WTC11 (cell line): ENCODE data around the gene KDM4B. TPM values are rescaled to one million over a fixed set of nuclear protein-coding genes. Genes with fewer than 3 reads are reported as not detected.

ENCODE experiments used
- ATAC-seq: fragments of 200-7000 bp; cut with Tn5 transposase; 2 replicates; pipeline ENCODE4 v1.10.0; 2021; ENCODE audit warnings: mild to moderate bottlenecking, moderate library complexity
- CTCF ChIA-PET: fragments of 300-600 bp; sonication (Branson Sonifier 250); formaldehyde crosslinking; loops from one replicate; lab custom pipeline; 2021; ENCODE audit warnings: antibody characterized with exemption; lab: Charles Lee
- POLR2A ChIA-PET: fragments of 350-600 bp; sonication (Branson Sonifier 250); formaldehyde crosslinking; loops from one replicate; lab custom pipeline; 2021; ENCODE audit warnings: antibody characterized with exemption; lab: Charles Lee
- DNase-seq: peaks from one replicate; pipeline ENCODE4 v3.0.0; 2021; ENCODE audit warnings: low spot score
- H3K27ac Mint-ChIP-seq: 2 replicates; pipeline ENCODE4 v1.8.0; 2021; ENCODE audit warnings: mixed read lengths
- H3K27me3 Mint-ChIP-seq: 2 replicates; pipeline ENCODE4 v1.8.0; 2021; ENCODE audit warnings: low read depth, mild to moderate bottlenecking, moderate library complexity, mixed read lengths
- H3K36me3 Mint-ChIP-seq: 2 replicates; pipeline ENCODE4 v1.8.0; 2021; ENCODE audit warnings: mixed read lengths
- H3K4me1 Mint-ChIP-seq: 2 replicates; pipeline ENCODE4 v1.8.0; 2022; ENCODE audit warnings: mixed read lengths
- H3K4me3 Mint-ChIP-seq: 2 replicates; pipeline ENCODE4 v1.8.0; 2021; ENCODE audit warnings: mild to moderate bottlenecking, moderate library complexity, mixed read lengths
- H3K9me3 Mint-ChIP-seq: 2 replicates; pipeline ENCODE4 v1.8.0; 2021; ENCODE audit warnings: mixed read lengths
- CBFB ChIP-seq: sonication (generic); formaldehyde crosslinking; IDR thresholded peaks from 2 replicates; pipeline ENCODE4 v1.8.1; 2022; ENCODE audit warnings: mild to moderate bottlenecking, low read depth, missing genetic modification reagents
- ESRRA ChIP-seq: sonication (generic); formaldehyde crosslinking; IDR thresholded peaks from 2 replicates; pipeline ENCODE4 v1.8.1; 2022; ENCODE audit warnings: mild to moderate bottlenecking, missing genetic modification reagents, borderline replicate concordance
- GTF2I ChIP-seq: fragments of 250-450 bp; sonication (Bioruptor Pico); conservative IDR thresholded peaks from 2 replicates; pipeline ENCODE4 v1.4.0; 2021; ENCODE audit warnings: mild to moderate bottlenecking
- HMGA2 ChIP-seq: fragments of 250-450 bp; sonication (Bioruptor Pico); IDR thresholded peaks from 2 replicates; pipeline ENCODE4 v1.4.0; 2021; ENCODE audit warnings: mild to moderate bottlenecking, moderate library complexity
- NR2C2 ChIP-seq: sonication (generic); formaldehyde crosslinking; IDR thresholded peaks from 2 replicates; pipeline ENCODE4 v1.8.0; 2022; ENCODE audit warnings: mild to moderate bottlenecking, missing genetic modification reagents
- SMAD3 ChIP-seq: sonication (generic); formaldehyde crosslinking; IDR thresholded peaks from 2 replicates; pipeline ENCODE4 v1.8.0; 2022; ENCODE audit warnings: missing genetic modification reagents, mild to moderate bottlenecking, borderline replicate concordance
- SOX15 ChIP-seq: fragments of 250-450 bp; sonication (Bioruptor Pico); IDR thresholded peaks from 2 replicates; pipeline ENCODE4 v1.9.0; 2021; ENCODE audit warnings: mild to moderate bottlenecking
- TEAD1 ChIP-seq: sonication (generic); formaldehyde crosslinking; IDR thresholded peaks from 2 replicates; pipeline ENCODE4 v1.8.0; 2022; ENCODE audit warnings: mild to moderate bottlenecking, missing genetic modification reagents
- TEAD4 ChIP-seq: sonication (generic); formaldehyde crosslinking; IDR thresholded peaks from 2 replicates; pipeline ENCODE4 v1.8.0; 2022; ENCODE audit warnings: mild to moderate bottlenecking, missing genetic modification reagents
- ZBTB21 ChIP-seq: sonication (generic); formaldehyde crosslinking; IDR thresholded peaks from 2 replicates; pipeline ENCODE4 v1.8.1; 2023; ENCODE audit warnings: mild to moderate bottlenecking, missing genetic modification reagents, borderline replicate concordance
- ZNF121 ChIP-seq: sonication (generic); formaldehyde crosslinking; IDR thresholded peaks from 2 replicates; pipeline ENCODE4 v1.8.0; 2023; ENCODE audit warnings: missing genetic modification reagents
- ZNF232 ChIP-seq: sonication (generic); formaldehyde crosslinking; IDR thresholded peaks from 2 replicates; pipeline ENCODE4 v1.8.0; 2022; ENCODE audit warnings: mild to moderate bottlenecking, missing genetic modification reagents
- ZNF317 ChIP-seq: sonication (generic); formaldehyde crosslinking; IDR thresholded peaks from 2 replicates; pipeline ENCODE4 v1.8.1; 2023; ENCODE audit warnings: low read depth, mild to moderate bottlenecking, moderate library complexity, missing genetic modification reagents, borderline replicate concordance
- ZNF416 ChIP-seq: fragments of 250-450 bp; sonication (Bioruptor Pico); IDR thresholded peaks from 2 replicates; pipeline ENCODE4 v1.9.0; 2021; ENCODE audit warnings: mild to moderate bottlenecking, inconsistent platforms
- ZNF423 ChIP-seq: fragments of 250-450 bp; sonication (Bioruptor Pico); IDR thresholded peaks from 2 replicates; pipeline ENCODE4 v2.1.2; 2022; ENCODE audit warnings: mild to moderate bottlenecking, moderate library complexity
- ZNF671 ChIP-seq: fragments of 250-450 bp; sonication (Bioruptor Pico); IDR thresholded peaks from 2 replicates; pipeline ENCODE4 v1.8.0; 2021; ENCODE audit warnings: mild to moderate bottlenecking
- total RNA-seq: library from RNA; stranded (reverse); gene quantifications from 3 replicates; pipeline ENCODE4 v1.2.3, GENCODE V29; 2021
- TF ChIP-seq, protein P1 (sequence below): sonication (generic); formaldehyde crosslinking; conservative IDR thresholded peaks from 2 replicates; pipeline ENCODE4 v1.8.1; 2022; ENCODE audit warnings: mild to moderate bottlenecking, missing genetic modification reagents
- TF ChIP-seq, protein P2 (sequence below): sonication (generic); formaldehyde crosslinking; IDR thresholded peaks from 2 replicates; pipeline ENCODE4 v1.8.1; 2023; ENCODE audit warnings: mild to moderate bottlenecking, missing genetic modification reagents
- TF ChIP-seq, protein P3 (sequence below): fragments of 200-600 bp; IDR thresholded peaks from 2 replicates; pipeline ENCODE4 v1.8.0; 2022; ENCODE audit warnings: antibody characterized with exemption
- TF ChIP-seq, protein P4 (sequence below): sonication (generic); formaldehyde crosslinking; IDR thresholded peaks from 2 replicates; pipeline ENCODE4 v1.8.1; 2023; ENCODE audit warnings: mild to moderate bottlenecking, moderate library complexity, missing genetic modification reagents
- TF ChIP-seq, protein P5 (sequence below): sonication (generic); formaldehyde crosslinking; IDR thresholded peaks from 2 replicates; pipeline ENCODE4 v1.8.1; 2022; ENCODE audit warnings: mild to moderate bottlenecking, moderate library complexity, missing genetic modification reagents

Gene KDM4B
- total RNA-seq, 1 experiment from 2014 or later = 43.2 TPM

DNA sequence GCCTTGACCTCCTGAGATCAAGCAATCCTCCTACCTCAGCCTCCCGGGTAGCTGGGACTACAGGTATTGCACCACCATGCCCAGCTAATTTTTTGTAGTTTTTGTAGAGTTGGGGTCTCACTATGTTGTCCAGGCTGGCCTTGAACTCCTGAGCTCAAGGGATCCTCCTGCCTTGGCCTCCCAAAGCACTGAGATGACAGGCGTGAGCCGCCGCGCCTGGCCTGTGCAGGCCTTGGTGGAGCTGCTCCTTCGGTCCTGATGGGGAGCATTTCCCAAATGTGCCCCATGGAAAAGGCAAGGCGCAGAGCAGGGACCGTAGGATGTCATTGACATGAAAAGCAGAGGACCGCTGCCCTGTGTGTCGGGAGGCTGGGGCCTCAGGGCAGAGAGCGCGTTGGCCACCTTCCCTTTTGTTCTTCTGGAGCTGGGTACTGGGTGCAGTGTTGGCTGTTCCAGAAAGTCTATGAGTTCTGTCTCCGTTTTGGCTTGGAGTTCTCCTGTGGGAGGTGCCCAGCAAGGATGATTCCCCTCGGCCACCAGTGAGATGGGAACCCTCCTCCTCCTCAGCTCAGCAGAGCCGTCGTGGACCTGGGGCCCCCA, 128.5 kb downstream of the KDM4B start:
- H3K27ac Mint-ChIP-seq = no peak overlapping the region
- TF ChIP-seq ZNF416 (CRISPR knock-in tag) = no peak
- TF ChIP-seq ZNF317 (CRISPR knock-in tag) = no peak
- no peak for TF ChIP-seq TEAD4
- no peak for TF ChIP-seq ZBTB21 (CRISPR knock-in tag)
- 0 out of 2 replicates have a peak, but pooled peaks have one; percentile 13 for TF ChIP-seq ZNF121 (CRISPR knock-in tag)
- H3K27me3 Mint-ChIP-seq = no peaks in the 10 kb centered on the region
- DNase-seq (no peak), ATAC-seq (no peak)
- no peaks in the 10 kb centered on the region for H3K4me1 Mint-ChIP-seq
- no peak overlapping the region for H3K4me3 Mint-ChIP-seq
- H3K36me3 Mint-ChIP-seq = peaks cover 45% of the 10 kb centered on the region
- ChIA-PET POLR2A (interaction anchor here (0.6 kb wide), 1 partner anchor 47 kb away, joined by 4 read pairs; no protein-coding TSS in a partner anchor), CTCF (interaction anchor here (2.1 kb wide), 1 partner anchor 11 kb away, joined by 7 read pairs; no protein-coding TSS in a partner anchor)
- peaks cover 27% of the 10 kb centered on the region for H3K9me3 Mint-ChIP-seq

DNA sequence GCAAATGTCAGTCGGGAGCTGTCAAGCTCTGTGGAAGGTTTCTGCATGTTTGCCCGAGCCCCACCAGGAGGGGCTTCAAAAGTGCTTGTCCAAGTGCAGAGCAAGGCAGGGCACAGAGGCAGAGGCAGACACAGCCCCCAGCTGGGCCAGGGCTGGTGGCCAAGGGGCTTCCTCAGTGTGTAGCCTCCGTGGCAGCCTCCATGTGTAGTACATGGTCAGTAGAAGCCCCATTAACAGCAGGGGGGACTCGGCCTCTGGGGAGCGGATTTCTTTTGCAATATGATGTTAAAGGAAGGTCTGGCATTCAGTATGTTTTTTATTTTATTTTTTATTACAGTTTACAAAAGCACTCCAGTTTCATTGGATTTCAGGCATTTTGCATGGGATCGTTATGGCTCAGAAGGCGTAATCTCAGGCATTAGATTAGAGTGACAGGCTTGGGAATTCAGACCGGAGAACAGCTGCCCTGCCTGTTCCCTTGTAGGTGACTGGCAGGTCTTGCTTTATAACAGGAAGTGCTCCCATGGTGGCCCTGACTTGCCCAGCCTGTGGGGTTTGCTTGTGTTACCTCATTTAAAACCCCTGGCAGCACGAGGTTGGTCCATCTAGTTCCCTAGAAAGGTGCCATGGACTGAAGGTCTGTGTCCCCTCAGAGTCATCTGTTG, 129.2 kb downstream of the KDM4B start:
- Mint-ChIP-seq H3K9me3 (peaks cover 27% of the 10 kb centered on the region), H3K4me1 (no peaks in the 10 kb centered on the region), H3K27ac (no peak overlapping the region), H3K27me3 (no peaks in the 10 kb centered on the region), H3K36me3 (peaks cover 45% of the 10 kb centered on the region), H3K4me3 (no peak overlapping the region)
- TF ChIP-seq, protein P1, sequence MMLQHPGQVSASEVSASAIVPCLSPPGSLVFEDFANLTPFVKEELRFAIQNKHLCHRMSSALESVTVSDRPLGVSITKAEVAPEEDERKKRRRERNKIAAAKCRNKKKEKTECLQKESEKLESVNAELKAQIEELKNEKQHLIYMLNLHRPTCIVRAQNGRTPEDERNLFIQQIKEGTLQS (CRISPR knock-in tag) = no peak
- TF ChIP-seq ZNF232 (CRISPR knock-in tag) = no peak
- DNase-seq (no peak), ATAC-seq (no peak)
- CTCF ChIA-PET = interaction anchor here (2.1 kb wide), 1 partner anchor 11 kb away, joined by 7 read pairs; no protein-coding TSS in a partner anchor
- POLR2A ChIA-PET = no interaction called here

DNA sequence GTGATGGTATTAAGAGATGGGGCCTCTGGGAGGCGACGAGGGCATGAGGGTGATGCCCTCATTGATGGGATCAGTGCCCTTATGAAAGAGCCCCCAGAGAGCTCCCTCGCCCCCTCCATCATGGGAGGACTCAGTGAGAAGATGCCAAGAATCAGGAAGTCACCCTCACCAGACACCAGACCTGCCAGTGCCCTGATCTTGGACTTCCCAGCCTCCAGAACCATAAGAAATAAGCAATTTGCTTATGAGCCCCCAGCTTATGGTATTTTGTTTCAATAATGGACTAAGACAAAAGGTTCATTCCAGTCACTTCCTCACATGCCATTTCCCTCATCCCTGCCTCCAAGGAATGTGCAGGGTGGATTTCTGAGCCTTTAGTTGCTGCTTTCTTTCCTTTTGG, 129.7 kb downstream of the KDM4B start:
- peaks cover 45% of the 10 kb centered on the region for H3K36me3 Mint-ChIP-seq
- peaks cover 27% of the 10 kb centered on the region for H3K9me3 Mint-ChIP-seq
- no peak overlapping the region for H3K4me3 Mint-ChIP-seq
- ChIA-PET CTCF (interaction anchor here (2.1 kb wide), 1 partner anchor 12 kb away, joined by 7 read pairs; no protein-coding TSS in a partner anchor), POLR2A (no interaction called here)
- DNase-seq (no peak), ATAC-seq (no peak)
- H3K27ac Mint-ChIP-seq = no peak overlapping the region
- no peaks in the 10 kb centered on the region for H3K4me1 Mint-ChIP-seq
- no peaks in the 10 kb centered on the region for H3K27me3 Mint-ChIP-seq
- TF ChIP-seq ZNF423 = no peak
- TF ChIP-seq, protein P2, sequence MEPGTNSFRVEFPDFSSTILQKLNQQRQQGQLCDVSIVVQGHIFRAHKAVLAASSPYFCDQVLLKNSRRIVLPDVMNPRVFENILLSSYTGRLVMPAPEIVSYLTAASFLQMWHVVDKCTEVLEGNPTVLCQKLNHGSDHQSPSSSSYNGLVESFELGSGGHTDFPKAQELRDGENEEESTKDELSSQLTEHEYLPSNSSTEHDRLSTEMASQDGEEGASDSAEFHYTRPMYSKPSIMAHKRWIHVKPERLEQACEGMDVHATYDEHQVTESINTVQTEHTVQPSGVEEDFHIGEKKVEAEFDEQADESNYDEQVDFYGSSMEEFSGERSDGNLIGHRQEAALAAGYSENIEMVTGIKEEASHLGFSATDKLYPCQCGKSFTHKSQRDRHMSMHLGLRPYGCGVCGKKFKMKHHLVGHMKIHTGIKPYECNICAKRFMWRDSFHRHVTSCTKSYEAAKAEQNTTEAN (CRISPR knock-in tag) = no peak
- TF ChIP-seq, protein P3, sequence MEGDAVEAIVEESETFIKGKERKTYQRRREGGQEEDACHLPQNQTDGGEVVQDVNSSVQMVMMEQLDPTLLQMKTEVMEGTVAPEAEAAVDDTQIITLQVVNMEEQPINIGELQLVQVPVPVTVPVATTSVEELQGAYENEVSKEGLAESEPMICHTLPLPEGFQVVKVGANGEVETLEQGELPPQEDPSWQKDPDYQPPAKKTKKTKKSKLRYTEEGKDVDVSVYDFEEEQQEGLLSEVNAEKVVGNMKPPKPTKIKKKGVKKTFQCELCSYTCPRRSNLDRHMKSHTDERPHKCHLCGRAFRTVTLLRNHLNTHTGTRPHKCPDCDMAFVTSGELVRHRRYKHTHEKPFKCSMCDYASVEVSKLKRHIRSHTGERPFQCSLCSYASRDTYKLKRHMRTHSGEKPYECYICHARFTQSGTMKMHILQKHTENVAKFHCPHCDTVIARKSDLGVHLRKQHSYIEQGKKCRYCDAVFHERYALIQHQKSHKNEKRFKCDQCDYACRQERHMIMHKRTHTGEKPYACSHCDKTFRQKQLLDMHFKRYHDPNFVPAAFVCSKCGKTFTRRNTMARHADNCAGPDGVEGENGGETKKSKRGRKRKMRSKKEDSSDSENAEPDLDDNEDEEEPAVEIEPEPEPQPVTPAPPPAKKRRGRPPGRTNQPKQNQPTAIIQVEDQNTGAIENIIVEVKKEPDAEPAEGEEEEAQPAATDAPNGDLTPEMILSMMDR = no peak
- TF ChIP-seq, protein P4, sequence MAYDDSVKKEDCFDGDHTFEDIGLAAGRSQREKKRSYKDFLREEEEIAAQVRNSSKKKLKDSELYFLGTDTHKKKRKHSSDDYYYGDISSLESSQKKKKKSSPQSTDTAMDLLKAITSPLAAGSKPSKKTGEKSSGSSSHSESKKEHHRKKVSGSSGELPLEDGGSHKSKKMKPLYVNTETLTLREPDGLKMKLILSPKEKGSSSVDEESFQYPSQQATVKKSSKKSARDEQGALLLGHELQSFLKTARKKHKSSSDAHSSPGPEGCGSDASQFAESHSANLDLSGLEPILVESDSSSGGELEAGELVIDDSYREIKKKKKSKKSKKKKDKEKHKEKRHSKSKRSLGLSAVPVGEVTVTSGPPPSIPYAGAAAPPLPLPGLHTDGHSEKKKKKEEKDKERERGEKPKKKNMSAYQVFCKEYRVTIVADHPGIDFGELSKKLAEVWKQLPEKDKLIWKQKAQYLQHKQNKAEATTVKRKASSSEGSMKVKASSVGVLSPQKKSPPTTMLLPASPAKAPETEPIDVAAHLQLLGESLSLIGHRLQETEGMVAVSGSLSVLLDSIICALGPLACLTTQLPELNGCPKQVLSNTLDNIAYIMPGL (CRISPR knock-in tag) = no peak
- no peak for TF ChIP-seq NR2C2 (CRISPR knock-in tag)
- no peak for TF ChIP-seq ZNF671
- no peak for TF ChIP-seq HMGA2 (CRISPR knock-in tag)
- TF ChIP-seq, protein P5, sequence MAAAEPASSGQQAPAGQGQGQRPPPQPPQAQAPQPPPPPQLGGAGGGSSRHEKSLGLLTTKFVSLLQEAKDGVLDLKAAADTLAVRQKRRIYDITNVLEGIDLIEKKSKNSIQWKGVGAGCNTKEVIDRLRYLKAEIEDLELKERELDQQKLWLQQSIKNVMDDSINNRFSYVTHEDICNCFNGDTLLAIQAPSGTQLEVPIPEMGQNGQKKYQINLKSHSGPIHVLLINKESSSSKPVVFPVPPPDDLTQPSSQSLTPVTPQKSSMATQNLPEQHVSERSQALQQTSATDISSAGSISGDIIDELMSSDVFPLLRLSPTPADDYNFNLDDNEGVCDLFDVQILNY (CRISPR knock-in tag) = no peak
- TF ChIP-seq SMAD3 = no peak
- no peak for TF ChIP-seq ESRRA (CRISPR knock-in tag)
- no peak for TF ChIP-seq GTF2I (CRISPR knock-in tag)
- TF ChIP-seq CBFB (CRISPR knock-in tag) = no peak
- no peak for TF ChIP-seq TEAD1 (CRISPR knock-in tag)
- TF ChIP-seq SOX15 (CRISPR knock-in tag) = no peak
